H1 (cell line): Measurements from ENCODE around the gene CRACDL.

ENCODE experiments used
- ASH2L ChIP-seq: fragments of 200-600, 300-600 bp; sonication (generic); IDR thresholded peaks from one replicate; pipeline ENCODE4 v1.7.1; 2017; ENCODE audit warnings: low read length
- GABPA ChIP-seq: IDR thresholded peaks from 2 replicates; pipeline ENCODE4 v1.6.1; 2011; ENCODE audit warnings: mild to moderate bottlenecking, low read length, moderate library complexity, borderline replicate concordance; ENCODE audit not compliant: insufficient read depth
- NANOG ChIP-seq: IDR thresholded peaks from 2 replicates; pipeline ENCODE4 v1.6.1; 2011; ENCODE audit warnings: low read length, low read depth, mild to moderate bottlenecking, inconsistent platforms; ENCODE audit not compliant: insufficient read depth, poor library complexity, severe bottlenecking
- SRF ChIP-seq: IDR thresholded peaks from 2 replicates; pipeline ENCODE4 v1.6.1; 2011; ENCODE audit warnings: mild to moderate bottlenecking, low read depth, low read length, moderate library complexity
- TAF1 ChIP-seq: IDR thresholded peaks from 2 replicates; pipeline ENCODE4 v1.6.1; 2011; ENCODE audit warnings: mild to moderate bottlenecking, low read depth, low read length
- TAF7 ChIP-seq: optimal IDR thresholded peaks from 2 replicates; pipeline ENCODE3; 2011; ENCODE audit warnings: low read depth, mild to moderate bottlenecking, inconsistent platforms, low read length, moderate library complexity, borderline replicate concordance
- TBP ChIP-seq: IDR thresholded peaks from 2 replicates; pipeline ENCODE4 v1.6.1; 2011; ENCODE audit warnings: low read depth, low read length, improper control_type of control experiment
- TF ChIP-seq, protein P1 (sequence below), 3 experiments: IDR thresholded peaks; 1 replicate in 2 of 3; 2 replicates in 1 of 3; pipeline versions ENCODE4 v1.5.1 to v1.6.1; 2011; ENCODE audit warnings: low read length in 3 of 3, mild to moderate bottlenecking in 3 of 3, inconsistent platforms in 2 of 3, low read depth in 1 of 3, moderate library complexity in 1 of 3; ENCODE audit not compliant: insufficient read depth in 1 of 3; ENCODE audit errors: control extremely low read depth in 1 of 3

DNA sequence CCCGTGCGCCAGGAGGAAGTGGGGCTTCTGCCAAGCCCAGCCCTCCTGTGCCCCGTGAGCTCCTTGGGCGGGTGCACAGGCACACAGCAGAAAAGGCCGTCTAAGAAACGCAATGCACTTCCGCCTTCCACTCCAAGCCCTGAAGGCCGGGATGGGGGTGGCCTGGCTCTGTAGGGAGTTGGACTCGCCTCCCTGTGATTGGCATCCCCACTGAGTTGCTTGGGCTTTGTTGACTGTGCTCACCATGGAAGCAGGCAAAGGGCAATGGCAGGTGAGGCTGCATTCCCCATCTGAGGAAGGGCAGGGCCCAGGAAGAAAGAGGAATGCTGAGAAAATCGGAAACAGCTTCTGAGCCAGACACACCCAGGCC is 66.8 kb downstream of the CRACDL start:
- no peak for TF ChIP-seq SRF
- TF ChIP-seq TAF1: no peak
- TF ChIP-seq, protein P1, sequence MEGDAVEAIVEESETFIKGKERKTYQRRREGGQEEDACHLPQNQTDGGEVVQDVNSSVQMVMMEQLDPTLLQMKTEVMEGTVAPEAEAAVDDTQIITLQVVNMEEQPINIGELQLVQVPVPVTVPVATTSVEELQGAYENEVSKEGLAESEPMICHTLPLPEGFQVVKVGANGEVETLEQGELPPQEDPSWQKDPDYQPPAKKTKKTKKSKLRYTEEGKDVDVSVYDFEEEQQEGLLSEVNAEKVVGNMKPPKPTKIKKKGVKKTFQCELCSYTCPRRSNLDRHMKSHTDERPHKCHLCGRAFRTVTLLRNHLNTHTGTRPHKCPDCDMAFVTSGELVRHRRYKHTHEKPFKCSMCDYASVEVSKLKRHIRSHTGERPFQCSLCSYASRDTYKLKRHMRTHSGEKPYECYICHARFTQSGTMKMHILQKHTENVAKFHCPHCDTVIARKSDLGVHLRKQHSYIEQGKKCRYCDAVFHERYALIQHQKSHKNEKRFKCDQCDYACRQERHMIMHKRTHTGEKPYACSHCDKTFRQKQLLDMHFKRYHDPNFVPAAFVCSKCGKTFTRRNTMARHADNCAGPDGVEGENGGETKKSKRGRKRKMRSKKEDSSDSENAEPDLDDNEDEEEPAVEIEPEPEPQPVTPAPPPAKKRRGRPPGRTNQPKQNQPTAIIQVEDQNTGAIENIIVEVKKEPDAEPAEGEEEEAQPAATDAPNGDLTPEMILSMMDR (IDR thresholded peaks at IDR 0.05; ENCODE audit: control extremely low read depth in 1 of 3, insufficient read depth in 1 of 3, low read depth in 1 of 3, low read length in 3 of 3): no peak
- no peak for TF ChIP-seq TBP
- no peak for TF ChIP-seq ASH2L
- TF ChIP-seq NANOG: no peak
- TF ChIP-seq TAF7: no peak
- no peak for TF ChIP-seq GABPA
